Stimulated activated CD4-positive, alpha-beta T cell treated with anti-CD3 and anti-CD28 coated beads, TNF-alpha, amount 100 ng/mL, for 48 hours (primary cell): ENCODE data around the gene MMP8.

Experiments used
- DNase-seq, 3 donors: peaks; one replicate each; pipeline ENCODE4 v3.0.0-alpha.2; 2020; ENCODE audit warnings: low read depth in 3 of 3

The MMP8 gene

GRCh38 chr11:102722821-102723220 lies 1.9 kb downstream of the MMP8 start:
- DNase-seq = no peak

GRCh38 chr11:102719620-102720277 lies 5.0 kb downstream of the MMP8 start:
- no peak for DNase-seq

DNA sequence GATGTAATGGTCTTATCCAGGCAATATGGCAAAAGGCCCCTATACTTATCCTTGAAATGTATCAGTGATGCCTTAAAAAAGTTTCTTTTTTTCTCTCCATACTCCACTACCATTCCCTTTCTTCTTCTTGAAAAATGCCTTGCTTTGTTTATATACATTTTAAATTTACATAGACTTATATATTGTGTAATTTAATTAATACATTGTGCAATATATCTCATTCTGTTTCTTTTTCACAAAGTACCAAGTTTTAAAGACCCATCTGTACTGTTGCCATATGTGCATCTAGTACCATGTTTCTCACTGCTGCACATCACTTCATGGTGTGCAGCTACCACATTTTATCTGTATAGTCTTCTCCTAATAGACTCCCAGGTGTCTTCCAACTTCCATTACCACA lies 7.5 kb downstream of the MMP8 start:
- no peak for DNase-seq

- no peak for DNase-seq
Observed at GRCh38 chr11:102716527-102716926, 8.2 kb downstream of the MMP8 start.

GRCh38 chr11:102712137-102712536 lies 12.6 kb downstream of the MMP8 start:
- DNase-seq = no peak

GRCh38 chr11:102709201-102709945 lies 15.4 kb downstream of the MMP8 start:
- DNase-seq = no peak

DNA sequence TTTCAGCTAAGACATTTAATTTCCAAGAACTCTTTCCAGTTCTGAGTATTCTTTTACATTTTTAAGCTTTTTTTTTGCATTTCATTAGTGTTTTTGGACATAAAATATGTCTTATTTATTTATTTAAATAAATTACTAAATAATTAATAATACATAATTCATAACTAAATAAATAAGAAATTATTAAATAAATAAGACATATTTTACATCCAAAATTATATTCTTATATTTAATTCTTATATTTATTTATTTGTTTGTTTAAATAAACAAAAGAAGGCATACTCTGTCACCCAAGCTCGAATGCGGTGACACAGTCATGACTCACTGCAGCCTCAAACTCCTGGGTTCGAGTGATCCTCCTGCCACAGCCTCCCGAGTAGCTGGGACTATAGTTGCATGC lies 16.1 kb downstream of the MMP8 start:
- DNase-seq = no peak

- no peak for DNase-seq
Observed at GRCh38 chr11:102705626-102706025, 19.1 kb downstream of the MMP8 start, which contains the start of gene MMP27. MMP27 (minus strand) TSS chr11:102705769; CDS start chr11:102705714, 55 bp downstream.

- no peak for DNase-seq
Observed at GRCh38 chr11:102704841-102705240, 19.9 kb downstream of the MMP8 start.

- no peak for DNase-seq
Observed at GRCh38 chr11:102703826-102704493, 20.8 kb downstream of the MMP8 start.

DNA sequence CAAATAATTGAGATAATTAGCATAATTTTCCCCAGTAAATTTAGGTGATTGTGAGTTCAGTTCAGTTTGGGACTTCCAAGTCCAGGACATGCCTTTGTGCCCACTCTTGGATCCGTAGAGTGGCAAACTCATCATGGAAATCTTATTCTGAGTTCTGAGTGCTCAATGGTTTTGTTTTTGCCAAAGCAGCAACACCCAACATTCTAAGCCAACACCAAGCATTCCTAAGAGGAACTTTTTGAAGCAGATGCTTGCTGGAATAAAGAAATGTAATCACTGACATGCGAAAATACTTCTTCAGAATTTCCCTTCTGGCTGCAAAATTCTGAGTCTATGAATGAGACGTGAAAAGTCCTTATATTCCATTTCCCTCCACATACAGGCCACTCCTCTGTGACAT lies 29.6 kb downstream of the MMP8 start:
- no peak for DNase-seq

GRCh38 chr11:102685754-102686153 lies 39.0 kb downstream of the MMP8 start:
- DNase-seq = no peak

- no peak for DNase-seq
Observed at GRCh38 chr11:102685338-102685737, 39.4 kb downstream of the MMP8 start.

GRCh38 chr11:102683277-102683676 lies 41.5 kb downstream of the MMP8 start:
- no peak for DNase-seq

- no peak for DNase-seq
Observed at GRCh38 chr11:102680945-102681344, 43.8 kb downstream of the MMP8 start.

GRCh38 chr11:102678022-102678421 lies 46.7 kb downstream of the MMP8 start:
- no peak for DNase-seq

DNA sequence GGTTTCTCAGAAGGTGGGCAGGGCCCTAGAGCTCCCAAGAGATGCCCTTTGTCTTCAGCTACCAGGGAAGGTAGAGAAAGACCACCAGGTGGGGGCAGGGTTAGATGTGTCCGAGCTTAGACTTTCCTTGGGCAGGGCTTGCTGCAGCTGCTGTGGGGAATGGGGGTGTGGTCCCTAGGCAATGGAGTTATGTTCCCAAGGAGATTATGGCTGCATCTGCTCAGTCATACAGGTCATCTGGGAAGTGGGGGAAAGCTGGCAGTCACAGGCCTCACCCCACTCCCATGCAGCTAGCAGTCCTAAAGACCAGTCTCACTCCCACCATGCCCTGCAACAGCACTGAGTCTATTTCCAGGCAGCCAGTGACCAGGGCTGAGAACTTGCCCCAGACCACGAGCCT lies 48.7 kb downstream of the MMP8 start:
- no peak for DNase-seq

DNA sequence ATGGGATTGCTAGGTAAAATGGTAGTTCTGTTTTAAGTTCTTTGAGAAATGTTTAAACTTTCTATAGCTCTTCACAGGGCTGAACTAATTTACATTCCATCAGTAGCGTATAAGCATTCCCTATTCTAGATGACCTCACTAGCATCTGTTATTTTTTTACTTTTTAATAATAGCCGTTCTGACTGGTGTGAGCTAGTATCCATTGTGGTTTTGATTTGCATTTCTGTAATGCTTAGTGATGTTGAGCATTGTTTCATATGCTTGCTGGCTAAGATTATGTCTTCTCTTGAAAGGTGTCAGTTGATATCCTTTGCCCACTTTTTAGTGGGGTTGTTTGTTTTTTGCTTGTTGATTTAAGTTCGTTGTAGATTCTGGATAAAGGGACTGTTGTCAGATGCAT lies 55.1 kb downstream of the MMP8 start:
- no peak for DNase-seq

GRCh38 chr11:102666331-102666957 lies 58.3 kb downstream of the MMP8 start:
- no peak for DNase-seq

DNA sequence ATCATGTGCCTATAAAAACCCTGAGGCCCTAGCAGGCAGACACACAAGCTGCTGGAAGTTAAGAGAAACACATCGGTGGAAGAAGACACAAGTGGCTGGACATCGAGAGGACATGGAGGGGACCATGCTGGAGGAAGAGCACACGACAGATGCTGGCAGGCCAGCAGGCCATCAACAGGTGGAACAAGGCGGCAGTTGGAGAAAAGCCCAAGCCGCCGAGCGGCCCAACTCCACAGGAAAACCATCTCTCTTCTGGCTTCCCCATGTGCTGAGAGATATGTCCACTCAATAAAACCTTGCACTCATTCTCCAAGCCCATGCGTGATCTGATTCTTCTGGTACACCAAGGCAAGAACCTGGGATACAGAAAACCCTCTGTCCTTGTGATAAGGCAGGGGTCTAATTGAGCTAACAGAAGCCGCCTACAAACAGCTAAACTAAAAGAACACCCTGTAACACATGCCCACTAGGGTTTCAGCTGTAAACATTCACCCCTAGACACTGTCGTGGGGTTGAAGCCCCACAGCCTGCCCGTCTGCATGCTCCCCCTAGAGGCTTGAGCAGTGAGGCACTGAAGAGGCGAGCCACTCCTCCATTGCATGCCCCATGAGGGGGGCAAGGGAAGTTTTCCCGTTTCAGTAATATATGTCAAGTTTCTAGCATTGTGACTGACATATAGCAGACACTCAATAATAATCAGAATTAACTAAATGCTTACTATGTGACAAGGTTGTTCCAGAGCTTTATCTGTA lies 60.6 kb downstream of the MMP8 start:
- DNase-seq = peak in 1 of 3 donors; percentile 3

- no peak for DNase-seq
Observed at GRCh38 chr11:102662607-102663006, 62.1 kb downstream of the MMP8 start.
